HCT116 (cell line): ENCODE data around the gene PHB1.

Source experiments
- ATF3 ChIP-seq: IDR thresholded peaks from 2 replicates; pipeline ENCODE4 v1.6.1; 2012
- CTCF ChIP-seq, 3 experiments: fragments of 200-600 bp in 1 of 3; sonication (generic) in 1 of 3; IDR thresholded peaks in 2 of 3; conservative IDR thresholded peaks in 1 of 3; 2 replicates each; pipeline ENCODE4 v1.5.1; 2012 to 2017; ENCODE audit warnings: low read depth in 2 of 3, low read length in 2 of 3, antibody characterized with exemption in 1 of 3, borderline replicate concordance in 1 of 3, control low read depth in 1 of 3, mild to moderate bottlenecking in 1 of 3, mixed read lengths in 1 of 3, mixed run types in 1 of 3, moderate library complexity in 1 of 3; ENCODE audit not compliant: insufficient read depth in 1 of 3
- EZH2 ChIP-seq: fragments of 200-600 bp; sonication (generic); IDR thresholded peaks from 2 replicates; pipeline ENCODE4 v1.6.1; 2017; ENCODE audit warnings: antibody characterized with exemption, mixed run types
- EZH2phosphoT487 ChIP-seq: fragments of 200-600 bp; IDR thresholded peaks from 2 replicates; pipeline ENCODE4 v1.6.1; 2018; ENCODE audit warnings: antibody characterized with exemption, borderline replicate concordance
- JUND ChIP-seq: IDR thresholded peaks from 2 replicates; pipeline ENCODE4 v1.6.1; 2012
- POLR2A ChIP-seq: IDR thresholded peaks from 2 replicates; pipeline ENCODE4 v1.7.0; 2011; ENCODE audit warnings: borderline replicate concordance; ENCODE audit not compliant: insufficient read depth, insufficient read length; ENCODE audit errors: extremely low read depth
- RAD21 ChIP-seq: IDR thresholded peaks from 2 replicates; pipeline ENCODE4 v1.6.1; 2012; ENCODE audit warnings: low read depth, mild to moderate bottlenecking
- REST ChIP-seq: IDR thresholded peaks from 2 replicates; pipeline ENCODE4 v1.6.1; 2012; ENCODE audit warnings: low read depth
- ZFX ChIP-seq: fragments of 450-650 bp; IDR thresholded peaks from 2 replicates; pipeline ENCODE4 v1.6.1; 2017
- ZNF274 ChIP-seq: fragments of 200-500 bp; sonication (Bioruptor generic); IDR thresholded peaks from 2 replicates; pipeline ENCODE4 v1.6.1; 2014; ENCODE audit warnings: mild to moderate bottlenecking, low read depth, low read length, inconsistent platforms

GRCh38 chr17:49434821-49435670 is 20.4 kb upstream of the PHB1 start:
- TF ChIP-seq ATF3 (no peak), EZH2 (no peak), CTCF (IDR thresholded peaks at IDR 0.05 in 2 of 3, conservative IDR thresholded peaks at IDR 0.05 in 1 of 3; ENCODE audit: borderline replicate concordance in 1 of 3, insufficient read depth in 1 of 3, low read depth in 2 of 3, low read length in 2 of 3) (peak; percentile 82 to 88 (median 87)), JUND (no peak), ZNF274 (no peak), EZH2phosphoT487 (no peak), ZFX (no peak), POLR2A (no peak), RAD21 (peak; percentile 86), REST (no peak)
